GM19372 (cell line): Measurements from ENCODE around the gene CIAO3.
A peak's percentile ranks its signal among the peaks of the same experiment; 100 is the strongest.

Experiments used
- ATAC-seq: cut with Tn5 transposase; IDR thresholded peaks from one replicate; pipeline ENCODE4 v1.9.1; 2021; ENCODE audit warnings: mild to moderate bottlenecking, low read depth, moderate library complexity; ENCODE audit not compliant: unreplicated experiment

The CIAO3 gene

DNA sequence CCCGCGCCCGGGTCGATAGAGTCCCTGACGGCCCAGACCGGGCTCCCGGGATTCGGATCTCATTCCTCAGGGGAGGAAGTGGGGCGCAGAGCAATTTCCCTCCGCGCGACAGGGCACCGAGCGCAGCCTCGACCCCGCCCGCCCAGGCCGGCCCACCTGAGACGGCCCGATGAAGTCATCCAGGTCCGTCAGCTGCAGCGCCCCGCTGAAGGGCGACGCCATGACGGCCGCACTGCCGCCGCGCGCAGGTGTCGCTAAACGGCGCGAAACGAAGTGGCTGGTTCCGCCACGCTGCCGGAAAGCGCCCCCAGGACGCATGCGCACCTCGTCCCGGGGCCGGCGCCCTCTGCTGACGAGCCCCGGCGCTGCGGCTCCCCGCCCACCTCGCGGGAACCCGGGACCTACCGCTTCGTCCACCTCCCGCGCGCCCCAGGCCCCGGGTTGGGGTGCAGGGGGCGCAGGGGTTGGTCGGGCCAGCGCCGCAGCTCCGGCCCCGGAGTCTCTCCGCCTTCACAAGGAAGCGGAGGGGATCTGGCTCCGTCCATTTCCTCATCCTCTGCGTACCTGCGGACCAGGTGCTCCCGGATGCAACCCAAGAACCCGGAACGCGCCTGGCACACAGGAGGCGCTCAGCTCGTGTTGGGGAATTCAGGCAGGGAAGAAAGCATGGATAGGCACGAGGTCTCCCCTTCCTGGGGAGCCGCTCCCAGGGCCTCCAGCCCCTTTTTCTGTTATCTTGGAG lies at the start of gene CIAO3:
CIAO3 (minus strand) TSS at position 234 of the 742 bp plus-strand sequence; CDS start at position 222, 12 bp downstream.
- ATAC-seq: peak; percentile 77

- no peak for ATAC-seq
Measured at GRCh38 chr16:790086-790485, 49.3 kb upstream of the CIAO3 start.

DNA sequence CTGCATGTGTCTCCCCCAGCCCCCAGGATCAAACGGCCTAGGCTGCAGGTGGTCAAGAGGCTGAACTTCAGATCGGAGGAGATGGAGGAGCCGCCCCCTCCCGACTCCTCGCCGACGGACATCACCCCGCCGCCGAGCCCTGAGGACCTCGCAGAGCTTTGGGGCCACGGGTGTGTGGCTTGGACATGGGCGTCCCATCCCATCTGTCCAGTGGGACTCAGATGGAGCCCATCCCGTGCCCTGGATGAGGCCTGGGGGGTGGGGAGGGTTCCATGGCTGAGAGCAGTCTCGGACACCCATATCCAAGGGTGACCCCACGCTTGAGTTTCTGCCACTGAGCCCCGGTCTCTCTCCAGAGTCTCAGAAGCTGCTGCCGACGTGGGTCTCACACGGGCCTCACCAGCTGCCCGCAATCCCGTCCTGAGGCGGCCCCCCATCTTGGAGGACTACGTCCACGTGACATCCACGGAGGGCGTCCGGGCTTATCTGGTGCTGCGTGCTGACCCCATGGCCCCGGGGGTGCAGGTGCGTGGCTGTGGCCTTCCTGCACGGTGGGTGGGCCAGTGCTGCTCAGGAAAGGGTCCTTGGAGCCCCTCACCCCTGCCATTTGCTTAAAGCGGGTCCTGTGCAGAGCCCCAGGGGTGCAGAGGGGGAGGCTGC lies 48.5 kb upstream of the CIAO3 start:
- ATAC-seq: no peak

DNA sequence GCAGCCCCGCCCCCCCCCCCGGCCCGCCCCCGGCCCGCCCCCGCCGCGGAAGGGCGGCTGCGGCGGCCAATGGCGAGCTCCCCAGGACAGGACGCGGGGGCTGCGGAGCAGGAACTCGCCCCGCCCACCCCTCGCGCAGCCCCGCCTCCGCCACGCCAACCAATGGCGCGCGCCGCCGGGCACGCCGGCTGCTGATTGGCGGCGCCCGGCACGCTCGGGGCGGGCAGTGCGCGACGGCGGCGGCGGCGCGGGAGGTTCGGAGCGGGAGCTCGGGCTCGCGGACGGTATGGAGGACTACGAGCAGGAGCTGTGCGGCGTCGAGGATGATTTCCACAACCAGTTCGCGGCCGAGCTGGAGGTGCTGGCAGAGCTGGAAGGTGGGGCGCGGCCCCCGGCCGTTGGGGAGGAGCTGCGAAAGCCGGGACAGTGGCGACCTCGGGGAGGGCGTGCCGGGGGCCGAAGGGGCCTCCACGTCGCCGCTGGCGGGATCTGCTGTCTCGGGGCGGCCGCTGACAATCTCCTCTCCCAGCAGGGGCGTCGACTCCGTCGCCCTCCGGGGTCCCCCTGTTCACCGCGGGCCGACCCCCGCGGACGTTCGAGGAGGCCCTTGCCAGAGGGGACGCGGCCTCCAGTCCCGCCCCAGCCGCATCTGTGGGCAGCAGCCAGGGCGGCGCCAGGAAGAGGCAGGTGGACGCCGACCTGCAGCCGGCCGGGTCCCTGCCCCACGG lies 47.8 kb upstream of the CIAO3 start, which contains the start of gene CHTF18:
CHTF18 (plus strand) TSS at position 222 of the 728 bp plus-strand sequence; CDS start at position 287, 65 bp downstream.
- peak; percentile 76 for ATAC-seq

- ATAC-seq: no peak
Measured at GRCh38 chr16:787978-788398, 47.2 kb upstream of the CIAO3 start, which contains the start of gene RPUSD1. Gene RPUSD1, minus strand, starts transcription at chr16:788381. Its CDS starts 644 bp downstream, at chr16:787737.

DNA sequence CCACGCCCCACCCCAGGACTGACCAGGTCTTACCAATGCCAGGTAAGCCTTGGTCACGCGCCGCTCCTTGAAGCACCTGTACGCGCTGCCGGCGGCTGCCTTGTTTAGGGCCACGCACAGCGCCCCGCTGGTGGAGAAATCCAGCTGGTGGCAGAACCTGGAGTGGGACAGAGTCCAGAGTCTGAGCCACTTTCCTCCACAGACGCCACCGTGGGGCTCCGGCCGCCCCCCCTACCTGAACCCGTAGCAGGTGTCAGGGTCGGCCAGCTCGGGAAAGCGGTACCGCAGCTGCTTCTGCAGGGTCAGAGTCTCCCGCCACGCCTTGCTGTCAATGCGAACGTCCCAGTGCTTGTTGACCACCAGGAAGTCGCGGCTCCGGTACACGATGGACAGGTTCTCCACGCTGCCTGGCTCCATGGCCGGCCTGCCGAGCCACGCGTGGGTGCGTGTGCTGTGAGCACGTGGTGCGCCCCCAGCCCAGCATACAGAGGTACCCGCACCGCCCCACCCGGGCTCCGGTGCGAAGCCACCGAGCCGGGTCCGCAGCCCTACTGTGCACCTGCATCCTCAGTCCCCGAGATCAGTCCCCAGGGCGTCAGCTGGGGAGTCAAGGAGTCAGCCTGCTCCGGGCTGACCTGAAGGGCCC lies 46.6 kb upstream of the CIAO3 start:
- no peak for ATAC-seq

DNA sequence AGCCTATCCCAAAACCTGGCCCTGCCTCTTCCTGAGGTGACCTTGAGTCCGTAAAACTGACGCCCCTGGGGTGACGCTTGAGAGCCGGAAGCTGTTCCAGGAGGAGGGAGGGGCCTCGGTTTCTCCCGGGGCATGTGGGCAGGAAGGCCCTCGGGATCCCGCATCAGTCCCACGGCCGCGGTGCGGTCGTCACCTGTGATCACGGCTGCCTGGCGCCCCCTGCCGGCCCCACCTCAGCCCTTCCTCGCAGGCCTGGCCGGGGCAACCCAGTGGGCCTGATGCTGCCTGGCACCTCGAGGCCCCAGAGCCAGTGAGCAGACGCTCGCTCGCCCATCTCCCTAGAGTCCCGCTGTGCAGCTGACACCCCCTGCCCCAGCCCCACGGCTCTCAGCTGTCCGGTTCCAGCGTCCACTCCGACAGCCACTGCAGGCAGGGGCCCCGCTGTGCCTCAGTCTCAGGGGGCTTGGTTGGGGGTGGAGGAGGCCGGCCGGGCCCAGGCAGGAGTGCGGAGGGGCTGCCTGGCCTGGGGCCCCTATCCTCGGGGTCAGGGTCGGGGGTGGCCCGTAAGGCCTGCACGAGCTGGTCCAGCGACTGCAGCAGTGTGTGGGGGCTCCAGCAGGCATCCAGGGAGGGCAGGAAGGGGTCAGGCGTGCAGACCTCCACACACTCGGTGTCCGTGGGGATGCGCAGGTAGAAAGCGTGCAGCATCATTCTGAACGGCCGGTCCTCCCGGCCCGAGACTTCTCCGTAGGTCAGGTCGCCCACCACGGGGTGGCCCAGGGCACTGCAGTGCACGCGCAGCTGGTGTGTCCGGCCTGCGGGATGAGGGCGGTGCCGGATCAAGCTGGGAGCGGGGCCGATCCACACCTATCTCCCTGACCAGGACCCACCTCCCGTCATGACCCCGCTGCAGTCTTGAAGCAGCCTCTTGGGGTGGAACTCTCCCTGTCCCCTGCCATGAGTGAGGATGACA lies 45.1 kb upstream of the CIAO3 start:
- ATAC-seq: no peak

DNA sequence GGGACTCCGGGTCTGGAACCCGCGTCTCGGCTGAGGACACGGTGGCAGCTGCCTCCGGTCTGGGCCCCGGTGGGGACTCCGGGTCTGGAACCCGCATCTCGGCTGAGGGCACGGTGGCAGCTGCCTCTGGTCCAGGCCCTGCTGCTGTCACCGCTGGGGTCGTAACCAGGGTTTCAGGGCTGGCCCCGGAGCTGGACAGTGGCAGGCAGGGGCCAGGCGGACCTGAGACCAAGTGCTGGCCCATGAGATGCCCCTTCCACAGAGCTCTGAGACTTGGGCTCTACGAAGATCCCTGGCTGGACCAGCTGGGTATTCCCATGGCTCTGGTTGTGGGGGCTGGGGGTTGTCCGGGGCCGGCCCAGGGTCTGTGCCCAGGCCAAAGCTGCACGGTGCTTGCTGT lies 43.6 kb upstream of the CIAO3 start:
- no peak for ATAC-seq

GRCh38 chr16:783404-784161 lies 42.8 kb upstream of the CIAO3 start:
- ATAC-seq: no peak

DNA sequence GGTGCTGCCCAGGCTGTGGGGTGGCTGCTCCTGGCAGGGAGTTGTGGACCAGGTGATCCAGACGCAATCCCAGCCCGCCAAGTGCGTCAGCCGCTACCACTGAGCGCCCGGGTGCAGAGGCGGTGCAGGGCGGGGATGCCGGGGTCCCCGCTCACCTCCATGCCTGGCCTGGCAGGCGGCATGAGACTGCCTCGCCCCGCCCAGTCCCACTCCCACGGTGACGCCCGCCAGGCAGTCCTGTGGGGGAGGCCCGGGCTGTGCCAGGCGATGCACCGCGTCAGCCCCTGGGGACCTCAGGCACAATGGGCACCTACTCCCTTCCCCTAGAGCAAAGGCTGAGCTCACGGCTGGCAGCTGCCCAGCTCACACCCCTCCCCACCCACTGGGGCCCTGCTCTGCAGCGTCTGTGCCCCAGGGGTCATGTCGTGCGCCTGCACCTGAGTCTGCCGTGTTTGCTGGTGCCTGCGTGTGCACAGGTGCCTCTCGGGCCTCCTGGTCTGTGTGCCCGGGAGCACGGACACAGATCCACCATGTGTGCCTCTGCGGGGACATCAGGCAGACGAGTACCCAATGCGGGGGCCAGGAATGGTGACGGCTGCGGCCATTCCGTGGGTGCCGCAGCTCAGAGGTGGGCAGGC lies 42.1 kb upstream of the CIAO3 start:
- ATAC-seq: no peak

DNA sequence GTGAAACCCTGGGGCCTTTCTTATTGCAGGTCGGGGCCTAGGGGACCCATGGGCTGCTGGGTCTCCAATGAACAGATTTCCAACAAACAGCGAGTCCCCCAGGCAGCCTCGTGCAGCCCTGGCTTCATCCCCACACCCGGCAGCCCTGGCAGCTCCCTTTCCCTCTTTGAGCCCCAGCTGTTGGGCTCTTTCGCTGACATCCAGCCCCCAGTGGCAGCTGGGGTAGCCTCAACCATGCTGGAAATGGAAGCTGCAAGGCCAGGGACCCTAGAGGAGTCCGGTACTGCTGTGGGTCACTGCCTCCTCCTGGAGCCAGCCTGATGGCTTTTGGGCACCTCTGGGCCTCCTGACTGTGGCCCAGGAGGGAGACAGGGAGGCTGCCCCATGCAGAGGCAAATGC lies 41.5 kb upstream of the CIAO3 start:
- ATAC-seq: no peak

DNA sequence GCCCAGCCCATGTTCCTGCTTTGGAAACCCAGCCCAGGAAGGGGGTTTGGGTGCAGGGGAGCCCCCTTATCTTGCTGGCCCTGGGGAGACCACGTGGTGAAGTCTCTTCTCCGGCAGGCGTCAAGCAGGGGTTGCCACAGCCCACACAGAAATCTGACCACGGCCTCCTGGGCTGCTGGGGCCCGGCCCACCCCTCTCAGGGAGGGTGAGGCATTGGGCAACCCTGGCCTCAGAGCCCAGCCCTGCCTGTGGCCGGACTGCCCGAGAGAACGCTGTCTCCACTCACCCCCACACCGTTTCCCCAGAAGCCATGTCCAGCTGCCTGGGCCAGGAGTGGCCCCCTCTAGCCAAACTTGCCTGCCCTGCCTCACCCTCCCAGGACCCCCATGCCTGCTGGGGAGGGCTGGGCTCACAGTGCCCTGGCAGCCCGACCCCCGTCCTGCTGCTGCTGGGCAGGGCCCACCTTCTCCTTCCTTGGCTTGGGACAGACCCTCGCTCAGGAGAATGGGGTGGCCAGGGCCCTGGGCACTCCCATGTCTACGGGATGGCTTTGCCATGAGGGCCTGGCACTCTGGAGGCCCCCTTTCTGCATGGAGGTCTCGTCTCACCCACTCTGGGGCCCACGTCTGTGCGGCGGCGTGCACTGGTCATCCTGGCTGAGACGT lies 40.7 kb upstream of the CIAO3 start:
- no peak for ATAC-seq

DNA sequence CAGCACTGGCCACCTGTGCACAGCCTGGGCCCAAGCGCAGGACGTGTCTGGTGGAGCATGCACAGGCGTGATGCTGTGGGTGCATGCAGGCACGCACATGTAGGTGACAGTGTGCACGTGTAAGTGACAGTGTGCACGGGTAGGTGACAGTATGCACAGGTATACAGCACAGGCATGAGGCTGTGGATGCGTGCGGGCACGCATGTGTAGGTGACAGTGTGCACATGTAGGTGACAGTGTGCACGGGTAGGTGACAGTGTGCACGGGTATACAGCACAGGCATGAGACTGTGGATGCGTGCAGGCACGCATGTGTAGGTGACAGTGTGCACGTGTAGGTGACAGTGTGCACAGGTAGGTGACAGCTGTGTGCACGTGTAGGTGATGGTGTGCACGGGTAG lies 39.5 kb upstream of the CIAO3 start:
- ATAC-seq: no peak

GRCh38 chr16:779561-779960 lies 38.8 kb upstream of the CIAO3 start:
- ATAC-seq: no peak

DNA sequence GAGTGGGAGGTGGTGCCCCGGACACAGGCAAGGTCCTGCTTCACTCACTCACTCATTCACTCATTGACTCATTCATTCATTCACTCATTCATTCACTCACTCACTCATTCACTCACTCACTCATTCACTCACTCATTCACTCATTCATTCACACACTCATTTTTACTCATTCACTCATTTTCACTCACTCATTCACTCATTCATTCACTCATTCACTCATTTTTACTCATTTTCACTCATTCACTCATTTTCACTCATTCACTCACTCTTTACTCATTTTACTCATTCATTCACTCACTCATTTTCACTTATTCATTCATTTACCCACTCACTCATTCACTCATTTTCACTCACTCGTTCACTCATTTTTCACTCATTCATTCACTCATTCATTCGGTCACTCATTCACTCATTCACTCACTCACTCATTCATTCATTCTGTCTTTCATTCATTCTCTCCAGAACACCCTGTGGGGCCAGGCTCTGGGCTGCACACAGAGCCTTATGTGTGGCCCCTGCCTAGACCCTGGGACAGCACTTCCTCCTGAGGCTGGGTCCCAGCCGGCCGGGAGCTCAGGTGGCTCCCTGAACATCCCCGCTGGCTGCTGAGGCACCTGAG lies 38.2 kb upstream of the CIAO3 start:
- no peak for ATAC-seq

DNA sequence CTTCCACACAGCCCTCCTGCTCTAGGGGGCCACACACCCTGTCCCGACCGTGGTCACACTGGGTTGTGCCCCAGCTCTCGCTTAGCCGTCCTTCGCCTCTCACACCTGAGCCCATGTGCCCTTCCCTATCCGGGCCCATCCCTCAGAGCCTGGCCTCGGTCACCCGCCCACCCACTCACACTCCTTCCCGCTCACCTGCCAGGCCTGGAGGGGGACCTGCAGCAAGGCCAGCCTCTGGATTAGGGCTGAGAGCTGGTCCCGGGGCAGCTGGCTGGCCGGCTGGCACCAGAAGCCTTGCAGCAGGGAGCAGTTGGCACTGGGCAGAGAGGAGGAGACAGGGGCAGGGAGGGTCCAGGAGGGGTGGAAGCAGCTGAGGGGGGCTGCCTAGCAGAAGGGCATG lies 37.6 kb upstream of the CIAO3 start:
- ATAC-seq: no peak

DNA sequence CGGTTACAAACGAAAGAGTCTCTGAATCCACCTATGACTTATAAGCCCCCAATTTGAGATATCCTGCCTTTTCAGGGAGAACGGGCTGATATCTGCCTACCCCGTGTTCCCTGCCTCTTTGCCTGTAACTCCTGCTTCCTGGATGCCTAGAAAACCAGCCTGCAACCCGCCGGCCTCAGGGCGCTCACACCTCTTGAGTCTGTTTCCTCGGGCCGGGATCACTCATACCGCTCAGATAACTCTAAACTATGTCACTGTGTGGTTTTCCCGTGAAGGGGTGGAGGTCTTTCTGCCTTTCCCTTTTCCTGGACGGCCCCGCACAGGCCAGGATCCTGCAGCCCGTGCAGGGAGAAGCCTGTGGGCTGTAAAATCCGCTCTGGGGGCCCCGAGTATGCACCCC lies 37.0 kb upstream of the CIAO3 start:
- ATAC-seq: no peak
